Measurements from ENCODE around the gene CSTA. TPM values are rescaled to one million over a fixed set of nuclear protein-coding genes. Genes with fewer than 3 reads are reported as not detected.

The CSTA gene
- total RNA-seq (1 to 10 TPM; 1.3 to 2.2 TPM), total RNA-seq (0.23 to 0.38 reads per million in 2 donors)

GRCh38 chr3:122324871-122325323 is at the start of gene CSTA:
Gene CSTA, plus strand, starts transcription at chr3:122325248. Its CDS starts 45 bp downstream, at chr3:122325293.
- Mint-ChIP-seq H3K4me3 (no peak within 1 kb of the TSS), H3K27me3 (no peaks in the 10 kb centered on the region), H3K4me1 (peaks cover 12% of the 10 kb centered on the region), H3K27ac (no peak within 1 kb of the TSS), H3K36me3 (ENCODE audit: low read depth) (no peaks in the 10 kb centered on the region)
- ATAC-seq = no peak
- DNase-seq = no peak
- H3K9me3 ChIP-seq (ENCODE audit: control insufficient read depth, low read length, poor library complexity, severe bottlenecking) = no peaks in the 10 kb centered on the region

GRCh38 chr3:122281891-122282290 is 43.2 kb upstream of the CSTA start:
- Mint-ChIP-seq H3K27me3 (peaks cover 5% of the 10 kb centered on the region), H3K4me3 (no peak overlapping the region), H3K4me1 (peaks cover 15% of the 10 kb centered on the region), H3K27ac (no peak overlapping the region), H3K36me3 (ENCODE audit: low read depth) (no peaks in the 10 kb centered on the region)
- H3K9me3 ChIP-seq (ENCODE audit: control insufficient read depth, low read length, poor library complexity, severe bottlenecking) = peaks cover 4% of the 10 kb centered on the region
- ATAC-seq (no peak), DNase-seq (no peak)

GRCh38 chr3:122283796-122284445 is 41.1 kb upstream of the CSTA start:
- Mint-ChIP-seq H3K4me3 (no peak overlapping the region), H3K27me3 (peaks cover 5% of the 10 kb centered on the region), H3K4me1 (peaks cover 25% of the 10 kb centered on the region), H3K36me3 (ENCODE audit: low read depth) (no peaks in the 10 kb centered on the region), H3K27ac (peak overlapping the region; percentile 41)
- ATAC-seq (no peak), DNase-seq (no peak)
- peaks cover 4% of the 10 kb centered on the region for H3K9me3 ChIP-seq (ENCODE audit: control insufficient read depth, low read length, poor library complexity, severe bottlenecking)

DNA sequence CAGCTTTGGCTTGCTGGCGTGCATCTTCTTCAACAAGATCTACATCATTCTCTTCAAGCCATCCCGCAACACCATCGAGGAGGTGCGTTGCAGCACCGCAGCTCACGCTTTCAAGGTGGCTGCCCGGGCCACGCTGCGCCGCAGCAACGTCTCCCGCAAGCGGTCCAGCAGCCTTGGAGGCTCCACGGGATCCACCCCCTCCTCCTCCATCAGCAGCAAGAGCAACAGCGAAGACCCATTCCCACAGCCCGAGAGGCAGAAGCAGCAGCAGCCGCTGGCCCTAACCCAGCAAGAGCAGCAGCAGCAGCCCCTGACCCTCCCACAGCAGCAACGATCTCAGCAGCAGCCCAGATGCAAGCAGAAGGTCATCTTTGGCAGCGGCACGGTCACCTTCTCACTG is 40.6 kb upstream of the CSTA start:
- Mint-ChIP-seq H3K27ac (peak overlapping the region; percentile 41), H3K36me3 (ENCODE audit: low read depth) (no peaks in the 10 kb centered on the region), H3K4me1 (peaks cover 31% of the 10 kb centered on the region), H3K4me3 (no peak overlapping the region), H3K27me3 (peaks cover 5% of the 10 kb centered on the region)
- ATAC-seq (no peak), DNase-seq (no peak)
- peaks cover 4% of the 10 kb centered on the region for H3K9me3 ChIP-seq (ENCODE audit: control insufficient read depth, low read length, poor library complexity, severe bottlenecking)

GRCh38 chr3:122294359-122294758 is 30.7 kb upstream of the CSTA start:
- DNase-seq = no peak
- Mint-ChIP-seq H3K36me3 (ENCODE audit: low read depth) (no peaks in the 10 kb centered on the region), H3K27me3 (no peaks in the 10 kb centered on the region), H3K27ac (no peak overlapping the region), H3K4me3 (no peak overlapping the region), H3K4me1 (peaks cover 19% of the 10 kb centered on the region)
- no peaks in the 10 kb centered on the region for H3K9me3 ChIP-seq (ENCODE audit: control insufficient read depth, low read length, poor library complexity, severe bottlenecking)
- no peak for ATAC-seq

DNA sequence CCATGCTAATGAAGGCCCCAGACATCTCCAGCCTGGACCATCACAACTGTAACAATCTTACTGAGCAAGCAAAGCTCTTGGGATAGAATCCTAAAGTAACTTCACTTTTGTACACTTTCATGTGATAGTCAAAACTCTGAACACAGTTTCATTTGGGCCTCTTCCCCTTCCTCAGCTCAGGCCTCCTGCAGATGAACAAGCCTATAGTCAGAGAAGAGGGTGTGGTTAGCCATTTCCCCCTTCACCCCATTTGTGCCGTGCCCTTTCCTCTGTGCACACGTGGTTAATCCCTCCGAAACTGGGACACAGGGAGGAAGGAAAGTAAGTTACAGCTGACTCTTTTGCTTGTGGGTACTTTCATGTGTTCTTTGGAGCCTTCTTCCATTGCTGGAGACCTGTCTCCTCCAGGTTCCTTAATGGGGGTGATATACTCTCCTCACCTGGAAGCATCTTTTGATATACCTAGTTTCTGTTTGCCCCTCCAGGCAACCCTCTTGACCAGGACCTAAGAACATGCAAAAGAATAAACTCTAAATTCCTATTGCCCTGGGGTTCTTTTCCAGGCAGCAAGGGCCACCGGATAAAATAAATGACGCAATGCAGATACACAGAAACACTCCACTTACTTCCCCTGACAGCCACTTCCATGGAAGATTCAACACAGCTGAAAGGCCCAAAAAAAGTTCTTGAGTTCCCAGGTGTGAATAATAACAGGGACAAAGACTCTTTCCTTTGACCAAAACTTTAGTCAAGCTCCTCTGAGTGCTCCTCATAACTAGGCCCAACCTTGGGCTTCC is 29.6 kb upstream of the CSTA start:
- DNase-seq (no peak), ATAC-seq (peak; percentile 66)
- peaks cover 19% of the 10 kb centered on the region for H3K4me1 Mint-ChIP-seq
- no peak overlapping the region for H3K4me3 Mint-ChIP-seq
- no peak overlapping the region for H3K27ac Mint-ChIP-seq
- H3K27me3 Mint-ChIP-seq = no peaks in the 10 kb centered on the region
- no peaks in the 10 kb centered on the region for H3K9me3 ChIP-seq (ENCODE audit: control insufficient read depth, low read length, poor library complexity, severe bottlenecking)
- no peaks in the 10 kb centered on the region for H3K36me3 Mint-ChIP-seq (ENCODE audit: low read depth)

DNA sequence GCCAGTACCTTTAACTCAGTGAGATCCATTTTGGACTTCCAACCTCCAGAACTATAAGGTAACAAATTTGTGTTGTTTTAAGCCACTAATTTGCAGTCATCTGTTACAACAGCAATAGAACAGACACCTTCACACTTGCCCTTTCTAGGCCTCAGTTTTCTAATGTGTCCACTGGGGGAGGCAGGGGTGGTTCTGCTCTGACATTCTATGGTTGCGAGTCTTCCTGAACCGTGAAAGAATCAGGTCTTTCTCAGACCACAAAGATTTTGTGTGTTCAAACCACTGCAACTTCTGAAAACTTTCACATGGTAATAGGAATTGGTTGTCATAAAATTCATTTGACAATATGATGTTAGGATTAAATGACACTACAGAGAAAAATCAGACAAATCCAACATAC is 26.8 kb upstream of the CSTA start:
- no peak for DNase-seq
- ATAC-seq = peak; percentile 79
- H3K36me3 Mint-ChIP-seq (ENCODE audit: low read depth) = no peaks in the 10 kb centered on the region
- H3K27ac Mint-ChIP-seq = no peak overlapping the region
- H3K9me3 ChIP-seq (ENCODE audit: control insufficient read depth, low read length, poor library complexity, severe bottlenecking) = no peaks in the 10 kb centered on the region
- H3K4me1 Mint-ChIP-seq = peaks cover 12% of the 10 kb centered on the region
- H3K27me3 Mint-ChIP-seq = no peaks in the 10 kb centered on the region
- peak overlapping the region; percentile 19 for H3K4me3 Mint-ChIP-seq

GRCh38 chr3:122299215-122299614 is 25.8 kb upstream of the CSTA start:
- Mint-ChIP-seq H3K27ac (no peak overlapping the region), H3K4me1 (peaks cover 10% of the 10 kb centered on the region), H3K27me3 (no peaks in the 10 kb centered on the region), H3K4me3 (no peak overlapping the region), H3K36me3 (ENCODE audit: low read depth) (no peaks in the 10 kb centered on the region)
- DNase-seq (no peak), ATAC-seq (no peak)
- no peaks in the 10 kb centered on the region for H3K9me3 ChIP-seq (ENCODE audit: control insufficient read depth, low read length, poor library complexity, severe bottlenecking)

DNA sequence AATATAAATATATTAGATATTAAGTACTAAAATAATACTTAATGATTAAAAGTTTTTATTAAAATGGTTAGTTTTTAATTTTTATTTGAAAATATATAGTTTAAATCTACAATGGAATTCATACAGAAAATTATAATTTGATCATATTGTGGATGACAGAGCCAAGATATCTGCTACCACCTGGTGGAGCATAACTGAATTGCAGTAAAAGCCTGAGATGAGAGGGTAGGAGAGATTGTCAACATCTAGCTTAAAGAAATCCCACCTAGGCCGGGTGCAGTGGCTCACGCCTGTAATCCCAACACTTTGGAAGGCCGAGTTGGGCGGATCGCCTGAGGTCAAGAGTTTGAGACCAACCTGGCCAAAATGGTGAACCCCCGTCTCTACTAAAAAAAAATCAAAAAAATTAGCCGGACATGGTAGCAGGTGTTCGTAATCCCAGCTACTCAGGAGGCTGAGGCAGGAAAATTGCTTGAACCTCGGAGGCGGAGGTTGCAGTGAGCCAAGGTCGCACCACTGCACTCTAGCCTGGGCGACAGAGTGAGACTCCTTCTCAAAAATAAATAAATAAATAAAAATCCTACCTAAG is 25.1 kb upstream of the CSTA start:
- Mint-ChIP-seq H3K4me1 (peaks cover 10% of the 10 kb centered on the region), H3K27me3 (no peaks in the 10 kb centered on the region), H3K36me3 (ENCODE audit: low read depth) (no peaks in the 10 kb centered on the region), H3K27ac (peak overlapping the region; percentile 46), H3K4me3 (no peak overlapping the region)
- H3K9me3 ChIP-seq (ENCODE audit: control insufficient read depth, low read length, poor library complexity, severe bottlenecking) = no peaks in the 10 kb centered on the region
- DNase-seq = peak in 1 of 3 donors; percentile 32
- ATAC-seq = peak; percentile 42

GRCh38 chr3:122301063-122301462 is 24.0 kb upstream of the CSTA start:
- no peak for ATAC-seq
- Mint-ChIP-seq H3K27ac (no peak overlapping the region), H3K4me3 (no peak overlapping the region), H3K36me3 (ENCODE audit: low read depth) (no peaks in the 10 kb centered on the region), H3K27me3 (no peaks in the 10 kb centered on the region), H3K4me1 (peaks cover 14% of the 10 kb centered on the region)
- H3K9me3 ChIP-seq (ENCODE audit: control insufficient read depth, low read length, poor library complexity, severe bottlenecking) = no peaks in the 10 kb centered on the region
- no peak for DNase-seq

DNA sequence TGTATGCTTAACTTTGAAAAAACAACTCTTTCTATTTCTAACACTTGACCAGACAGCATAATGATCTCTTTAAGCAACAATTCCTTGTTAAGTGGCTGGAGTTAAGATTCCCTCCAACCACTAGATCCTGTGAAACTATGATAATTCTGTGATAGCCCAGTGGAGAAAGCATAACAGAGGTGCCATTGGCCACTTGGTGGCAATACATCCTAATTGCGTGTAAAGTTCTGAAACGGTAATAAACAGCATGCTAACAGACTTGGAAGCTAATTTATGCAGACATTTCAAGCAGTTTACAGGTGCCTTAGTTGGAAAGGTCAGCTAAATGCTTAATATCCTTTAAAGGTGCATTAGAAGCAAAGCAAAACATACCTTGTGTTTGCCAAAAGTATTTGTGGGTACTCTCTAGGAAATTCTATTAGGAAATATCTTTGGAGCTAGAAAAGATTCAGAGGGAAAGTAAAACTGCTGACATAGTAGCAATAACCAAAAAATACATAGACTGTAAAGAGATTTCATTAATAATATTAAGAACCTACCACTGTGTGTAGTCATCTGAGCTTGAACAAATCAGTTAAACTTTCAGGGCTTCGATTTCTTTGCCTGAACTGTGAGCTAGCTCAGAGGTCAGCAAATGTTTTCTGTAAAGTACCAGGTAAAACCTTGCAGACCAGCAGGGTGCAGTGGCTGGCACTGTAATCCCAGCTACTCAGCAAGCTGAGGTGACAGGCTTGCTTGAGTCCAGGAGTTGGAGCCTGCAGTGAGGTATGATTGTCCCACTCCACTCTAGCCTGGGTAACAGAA is 19.0 kb upstream of the CSTA start:
- no peaks in the 10 kb centered on the region for H3K9me3 ChIP-seq (ENCODE audit: control insufficient read depth, low read length, poor library complexity, severe bottlenecking)
- Mint-ChIP-seq H3K27me3 (no peaks in the 10 kb centered on the region), H3K27ac (no peak overlapping the region), H3K36me3 (ENCODE audit: low read depth) (peaks cover 1% of the 10 kb centered on the region), H3K4me3 (no peak overlapping the region), H3K4me1 (peaks cover 17% of the 10 kb centered on the region)
- ATAC-seq = no peak
- DNase-seq = no peak

- peaks cover 19% of the 10 kb centered on the region for H3K4me1 Mint-ChIP-seq
- H3K9me3 ChIP-seq (ENCODE audit: control insufficient read depth, low read length, poor library complexity, severe bottlenecking) = no peaks in the 10 kb centered on the region
- no peaks in the 10 kb centered on the region for H3K27me3 Mint-ChIP-seq
- DNase-seq (no peak), ATAC-seq (no peak)
- peaks cover 2% of the 10 kb centered on the region for H3K36me3 Mint-ChIP-seq (ENCODE audit: low read depth)
- H3K27ac Mint-ChIP-seq = no peak overlapping the region
- no peak overlapping the region for H3K4me3 Mint-ChIP-seq
These were observed 18.5 kb upstream of the CSTA start for GRCh38 chr3:122306622-122306953.

- DNase-seq (no peak), ATAC-seq (no peak)
- peaks cover 22% of the 10 kb centered on the region for H3K4me1 Mint-ChIP-seq
- H3K27me3 Mint-ChIP-seq = no peaks in the 10 kb centered on the region
- H3K27ac Mint-ChIP-seq = no peak overlapping the region
- H3K9me3 ChIP-seq (ENCODE audit: control insufficient read depth, low read length, poor library complexity, severe bottlenecking) = no peaks in the 10 kb centered on the region
- no peak overlapping the region for H3K4me3 Mint-ChIP-seq
- peaks cover 2% of the 10 kb centered on the region for H3K36me3 Mint-ChIP-seq (ENCODE audit: low read depth)
These were observed 17.9 kb upstream of the CSTA start for GRCh38 chr3:122307094-122307687.
